CD4-positive, alpha-beta T cell treated with Interferon gamma for 1 hour (primary cell): ENCODE measurements around the gene MZB1.

Source experiments
- DNase-seq: peaks from one replicate; pipeline ENCODE4 v3.0.0-alpha.2; 2020

MZB1 gene, protein sequence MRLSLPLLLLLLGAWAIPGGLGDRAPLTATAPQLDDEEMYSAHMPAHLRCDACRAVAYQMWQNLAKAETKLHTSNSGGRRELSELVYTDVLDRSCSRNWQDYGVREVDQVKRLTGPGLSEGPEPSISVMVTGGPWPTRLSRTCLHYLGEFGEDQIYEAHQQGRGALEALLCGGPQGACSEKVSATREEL

DNA sequence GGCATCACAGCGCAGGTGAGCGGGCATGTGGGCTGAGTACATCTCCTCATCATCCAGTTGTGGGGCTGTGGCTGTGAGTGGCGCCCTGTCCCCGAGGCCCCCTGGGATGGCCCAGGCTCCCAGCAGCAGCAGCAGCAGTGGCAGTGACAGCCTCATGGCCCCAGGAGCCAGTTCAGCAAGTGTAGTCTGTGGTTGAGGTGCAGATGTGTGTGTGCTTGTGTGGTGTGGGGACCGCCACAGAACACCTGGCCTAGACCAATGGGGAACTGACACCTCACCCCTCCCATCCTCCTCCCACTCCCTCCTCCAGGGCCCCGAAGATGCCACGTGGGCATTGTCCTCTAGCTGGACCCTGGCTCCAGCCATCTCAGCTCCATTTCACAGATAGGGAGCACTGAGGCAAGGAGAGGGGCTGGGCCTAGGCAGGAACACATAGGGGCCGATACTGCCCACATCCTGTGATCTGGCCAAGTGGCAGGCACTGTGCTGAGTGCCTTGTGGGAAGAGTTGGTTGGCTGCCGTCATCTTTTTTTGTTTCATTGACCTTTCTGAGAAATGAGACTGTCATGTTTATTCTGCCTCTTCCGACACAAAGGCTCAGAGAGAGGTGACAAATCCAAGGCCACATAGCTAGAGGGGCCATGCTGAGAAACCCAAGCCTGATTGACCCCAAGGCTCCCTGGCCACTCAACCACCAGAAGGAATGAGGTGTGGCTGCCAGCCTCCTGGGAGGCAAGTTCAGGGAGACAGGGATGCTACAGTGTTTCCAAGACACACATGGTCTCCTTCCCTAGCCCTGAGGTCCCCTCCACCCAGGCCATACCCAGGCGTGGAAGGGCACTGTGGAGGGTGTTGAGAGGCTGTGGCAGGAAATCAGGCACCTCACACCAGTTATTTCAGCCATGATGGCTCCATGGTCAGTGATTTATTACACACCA, at the start of gene MZB1:
Gene MZB1 (minus strand): TSS at position 213 of the 938 bp plus-strand sequence. CDS start 57 bp downstream, at position 156.
- peak; percentile 85 for DNase-seq

DNA sequence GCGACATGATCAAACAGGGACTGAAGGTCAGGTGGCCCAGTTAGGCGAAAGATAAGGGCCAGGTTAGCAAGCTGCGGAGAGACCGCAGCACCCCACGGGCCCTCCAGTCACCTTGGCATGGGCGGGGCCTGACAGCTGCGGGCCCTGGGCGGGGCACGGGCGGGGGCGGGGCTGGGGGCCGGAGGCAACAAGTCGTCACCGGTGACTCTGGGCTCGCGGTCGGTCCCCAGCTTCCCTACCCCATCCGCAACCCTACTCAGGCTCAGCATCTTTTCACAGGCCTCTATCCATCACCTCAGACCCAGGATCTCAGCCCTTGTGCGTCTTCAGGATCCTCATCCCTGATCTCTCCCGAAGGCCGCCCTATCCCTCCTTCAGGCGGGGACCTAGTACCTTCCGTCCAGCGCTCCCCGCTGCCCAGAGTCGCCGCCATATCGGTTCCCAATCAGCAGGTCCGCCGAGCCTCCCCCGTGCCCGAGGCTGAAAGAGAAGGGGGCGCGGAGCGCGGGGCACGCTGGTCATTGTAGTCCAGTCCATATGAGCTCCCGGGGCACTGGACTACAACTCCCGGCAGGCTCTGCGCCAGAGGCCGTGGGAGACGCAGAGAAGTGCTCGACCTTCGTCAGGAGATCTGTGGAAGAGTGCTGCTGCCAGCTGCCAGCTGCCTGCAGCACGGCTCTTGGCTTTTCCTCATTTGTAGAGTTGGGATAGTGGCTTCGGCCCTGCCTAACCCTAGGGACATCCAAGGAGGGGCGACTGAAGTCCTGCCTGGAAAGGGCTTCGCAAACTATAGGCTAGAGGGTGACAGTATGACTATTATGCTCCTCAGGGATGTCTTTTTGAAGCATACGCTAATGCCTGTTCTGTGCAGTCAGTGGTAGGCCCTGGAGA, 49.5 kb upstream of the MZB1 start, which contains the start of gene DNAJC18:
Gene DNAJC18 (minus strand): TSS at position 513 of the 891 bp plus-strand sequence. CDS start 80 bp downstream, at position 433.
- peak; percentile 90 for DNase-seq

DNA sequence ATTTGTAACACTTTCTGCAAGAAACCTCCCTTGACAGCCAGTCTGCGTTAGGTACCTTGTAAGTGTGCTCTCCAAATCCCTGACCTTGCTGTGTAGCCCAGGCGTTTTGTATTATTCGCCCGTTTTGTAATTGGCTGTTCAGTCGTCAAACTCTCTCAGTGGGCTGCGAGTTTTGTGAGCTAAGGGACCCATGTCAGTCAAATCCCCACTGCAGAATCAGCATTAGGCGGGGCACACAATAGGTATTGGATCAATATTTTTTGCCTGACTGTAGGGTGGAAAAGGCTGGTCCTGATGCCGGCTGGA, 48.9 kb upstream of the MZB1 start:
- no peak for DNase-seq

DNA sequence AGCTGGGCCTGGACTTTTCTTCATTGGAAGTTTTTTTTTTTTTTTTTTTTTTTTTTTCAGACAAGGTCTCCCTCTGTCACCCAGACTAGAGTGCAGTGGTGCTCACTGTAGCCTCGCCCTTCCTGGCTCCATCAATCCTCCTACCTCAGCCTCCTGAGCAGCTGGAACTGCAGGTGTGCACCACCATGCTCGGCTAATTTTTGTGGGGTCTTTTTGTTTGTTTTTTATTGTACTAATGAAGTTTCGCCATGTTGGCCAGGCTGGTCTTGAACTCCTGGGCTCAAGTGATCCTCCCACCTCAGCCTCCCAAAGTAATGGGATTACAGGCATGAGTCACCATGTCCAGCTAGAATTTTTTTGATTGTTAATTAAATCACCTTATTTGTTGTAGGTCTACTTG, 46.0 kb upstream of the MZB1 start:
- DNase-seq: no peak

GRCh38 chr5:139431706-139432105, 42.0 kb upstream of the MZB1 start:
- DNase-seq: no peak

DNA sequence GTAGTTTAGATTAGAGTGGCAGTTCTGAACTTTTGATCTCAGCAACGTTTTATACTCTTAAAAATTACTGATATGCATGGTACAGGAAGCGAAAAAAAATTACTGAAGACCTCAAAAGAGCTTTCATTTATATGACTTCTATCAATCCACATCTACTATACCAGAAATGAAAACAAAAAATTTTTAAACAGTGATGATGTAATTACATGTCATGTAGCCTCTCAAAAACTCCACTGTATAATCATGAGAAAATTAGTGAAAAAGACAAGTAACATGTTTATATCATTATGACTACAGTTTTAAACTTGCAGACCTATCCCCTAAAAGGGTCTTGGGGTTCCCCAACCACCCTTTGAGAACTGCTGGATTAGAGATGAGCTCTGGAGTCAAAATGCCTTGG, 40.3 kb upstream of the MZB1 start:
- DNase-seq: no peak

- no peak for DNase-seq
Observed at GRCh38 chr5:139426203-139426885, 36.6 kb upstream of the MZB1 start.

- no peak for DNase-seq
Observed at GRCh38 chr5:139425497-139425896, 35.8 kb upstream of the MZB1 start.

GRCh38 chr5:139422307-139422893, 32.7 kb upstream of the MZB1 start:
- peak; percentile 50 for DNase-seq

DNA sequence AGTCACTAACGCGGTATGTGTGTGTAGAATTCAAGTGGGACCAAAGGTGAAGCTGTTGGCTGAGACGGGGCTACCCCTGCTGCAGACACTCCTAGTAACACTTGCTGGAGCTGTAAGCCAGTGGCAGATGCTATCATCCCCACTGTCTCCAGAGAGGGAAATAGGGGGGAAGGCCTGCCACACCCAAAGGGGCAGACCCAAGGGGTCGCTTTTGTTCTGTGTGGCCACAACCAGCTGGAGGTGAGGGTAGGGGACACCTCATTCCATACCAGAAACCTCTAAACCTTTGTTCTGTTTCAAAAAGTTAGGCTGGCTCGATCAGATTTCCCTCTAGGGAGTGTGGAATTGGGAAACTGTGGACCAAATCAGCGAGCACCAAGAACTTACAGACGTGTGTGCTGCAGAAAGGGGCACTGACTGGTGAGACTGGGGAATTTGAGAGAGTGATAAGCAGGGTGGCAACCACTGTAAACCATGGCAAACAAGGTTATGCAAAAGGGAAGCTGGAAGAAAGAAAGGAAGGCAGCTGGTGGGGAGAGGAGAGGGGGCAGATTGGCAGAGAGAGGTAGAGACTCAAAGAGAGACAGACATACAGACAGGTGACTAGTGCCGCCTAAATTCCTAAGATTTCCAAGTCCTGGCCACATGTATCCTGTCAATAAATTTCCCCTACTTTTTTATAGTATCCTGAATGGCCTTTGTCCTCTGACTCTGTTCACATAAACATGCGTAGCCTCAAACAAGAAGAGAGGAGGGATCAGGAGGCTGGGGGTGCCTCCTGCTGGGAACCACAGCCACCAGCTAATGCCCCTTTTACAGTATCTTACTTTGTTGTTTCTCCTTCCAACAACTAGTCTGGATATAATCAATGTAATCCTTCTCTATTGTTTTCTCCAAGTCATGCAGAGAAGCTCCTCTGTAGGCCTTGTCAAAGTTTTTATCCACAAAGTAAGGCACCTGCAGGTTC, 29.8 kb upstream of the MZB1 start:
- DNase-seq: no peak

DNA sequence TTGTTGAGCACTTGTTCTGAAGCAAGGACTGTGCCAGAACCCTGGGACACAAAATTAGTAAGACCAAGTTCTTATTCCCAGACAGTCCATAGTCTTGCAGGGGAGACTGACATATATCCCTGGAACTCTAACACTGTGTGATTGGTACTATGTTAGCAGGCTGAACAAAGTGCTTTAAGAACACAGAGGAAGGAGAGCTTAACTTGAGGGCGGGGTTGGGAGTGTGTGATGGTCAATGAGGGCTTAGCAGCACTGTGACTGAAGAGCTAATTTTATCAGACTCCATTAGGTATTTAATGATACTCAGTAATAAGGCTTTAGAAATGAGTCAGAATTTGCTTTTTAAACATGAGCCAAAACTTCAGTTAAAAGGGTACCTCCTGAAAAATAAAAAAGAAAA, 29.1 kb upstream of the MZB1 start:
- DNase-seq: no peak

DNA sequence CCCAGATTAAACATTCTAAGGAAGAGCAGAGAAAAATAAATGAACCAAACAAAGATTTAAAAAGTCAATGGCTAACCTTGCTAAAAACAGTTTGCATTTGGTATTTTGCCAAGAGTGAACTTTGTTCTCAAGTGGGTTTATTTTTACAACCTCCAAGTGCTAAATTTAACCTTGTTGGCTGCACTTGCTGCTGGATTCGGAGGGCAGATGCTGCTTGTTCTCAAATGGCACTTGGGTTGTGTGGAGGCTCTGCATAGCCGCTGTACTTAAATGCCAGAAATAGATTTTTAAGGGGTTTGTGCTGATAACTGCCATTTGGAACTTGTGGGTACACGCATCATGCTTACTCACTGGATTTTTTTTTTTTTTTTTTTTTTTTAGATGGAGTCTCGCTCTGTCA, 27.5 kb upstream of the MZB1 start:
- DNase-seq: no peak

- DNase-seq: no peak
Observed at GRCh38 chr5:139416651-139417050, 26.9 kb upstream of the MZB1 start.

GRCh38 chr5:139415869-139416268, 26.2 kb upstream of the MZB1 start:
- no peak for DNase-seq

DNA sequence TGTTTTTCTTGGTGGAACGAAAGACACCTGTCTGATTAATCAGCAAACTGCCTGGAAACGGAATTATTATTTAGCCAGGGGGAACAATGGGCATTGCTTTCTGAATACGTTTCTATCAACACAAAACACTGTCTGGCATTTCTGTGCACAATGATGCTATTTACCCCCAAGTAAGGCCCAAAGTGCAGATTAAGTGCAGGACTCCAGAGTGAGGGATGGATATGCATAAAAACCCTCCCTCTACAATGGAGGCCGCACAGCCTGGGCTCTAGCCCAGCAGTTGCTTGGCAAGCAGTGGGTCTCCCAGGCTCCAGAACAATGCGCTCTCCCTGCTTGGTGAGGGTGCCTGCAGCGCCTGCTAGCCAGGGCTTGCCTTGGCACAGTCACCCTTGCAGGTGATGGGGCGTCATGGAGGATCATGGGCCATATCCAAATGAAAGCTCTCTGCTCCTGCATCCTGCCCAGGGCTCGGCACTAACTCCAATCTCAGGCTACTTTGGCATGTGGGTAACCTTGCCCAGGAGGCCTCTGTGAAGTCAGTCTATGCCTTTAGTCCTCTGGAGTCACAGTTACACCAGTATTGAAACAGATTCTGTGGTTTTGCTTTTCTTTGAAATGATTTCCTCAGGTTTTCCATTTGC, 25.6 kb upstream of the MZB1 start:
- DNase-seq: no peak

DNA sequence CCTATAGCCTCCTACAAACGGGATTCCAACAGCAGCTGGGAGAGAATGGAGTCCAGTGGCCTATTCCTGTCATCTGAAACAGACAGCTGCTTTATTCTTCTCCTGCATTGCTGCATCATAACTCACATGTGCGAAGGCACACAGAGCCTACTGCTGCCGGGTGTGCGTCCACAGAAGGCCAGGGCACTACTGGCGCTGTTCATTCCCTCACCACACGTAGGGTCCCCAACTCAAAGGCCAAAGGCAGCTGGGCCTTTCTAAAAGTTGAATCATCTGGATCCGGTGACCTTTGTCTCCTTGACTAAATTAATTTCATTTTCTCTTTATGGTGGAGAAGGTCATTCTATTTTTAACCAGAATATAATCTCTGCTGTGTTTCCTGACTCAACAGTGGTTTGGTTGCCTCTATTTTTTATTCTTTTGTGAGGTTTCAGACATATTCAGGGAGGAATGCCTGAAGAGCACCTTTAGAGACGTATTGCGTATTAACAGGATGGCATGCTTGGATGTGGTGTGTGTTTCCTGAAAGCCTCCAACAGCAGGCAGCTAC, 24.9 kb upstream of the MZB1 start:
- no peak for DNase-seq

DNA sequence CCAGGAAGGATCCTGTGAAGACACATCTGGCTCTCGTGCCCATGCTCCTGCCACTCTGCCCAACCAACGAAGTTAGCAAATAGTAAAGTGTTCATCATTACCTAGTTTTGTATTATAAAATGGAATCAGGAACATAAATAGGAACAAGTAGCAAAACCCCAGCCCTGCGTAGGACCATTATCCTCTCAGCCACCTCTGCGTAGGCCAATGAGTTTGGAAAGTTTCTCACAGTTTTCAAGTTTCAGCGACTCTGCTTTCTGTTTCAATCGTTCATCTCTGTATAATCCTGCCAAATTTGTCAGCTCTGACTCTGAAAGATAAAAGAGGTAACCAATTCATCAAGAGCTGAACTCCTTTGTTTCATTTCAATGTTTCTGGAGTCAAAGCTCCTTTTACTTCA, 24.2 kb upstream of the MZB1 start:
- DNase-seq: no peak

DNA sequence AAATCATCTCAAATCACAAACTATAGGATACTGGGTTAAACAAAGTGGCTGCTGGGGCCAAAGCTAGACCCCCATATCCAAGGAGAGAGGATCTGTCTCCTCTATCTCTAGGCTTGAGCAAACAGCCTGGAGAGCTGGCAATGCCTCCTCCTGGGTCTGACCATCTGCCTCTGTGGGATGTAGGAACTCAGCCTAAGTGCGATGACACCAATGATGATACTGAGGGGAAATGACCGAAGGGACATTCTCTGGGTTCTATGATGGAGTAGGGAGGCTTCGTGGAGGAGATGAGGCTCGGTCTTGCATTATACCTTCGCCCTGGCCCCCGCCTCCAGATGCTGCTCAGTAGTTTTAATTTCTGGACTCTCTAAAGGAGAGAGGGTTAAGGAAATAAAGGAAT, 23.4 kb upstream of the MZB1 start:
- no peak for DNase-seq

DNA sequence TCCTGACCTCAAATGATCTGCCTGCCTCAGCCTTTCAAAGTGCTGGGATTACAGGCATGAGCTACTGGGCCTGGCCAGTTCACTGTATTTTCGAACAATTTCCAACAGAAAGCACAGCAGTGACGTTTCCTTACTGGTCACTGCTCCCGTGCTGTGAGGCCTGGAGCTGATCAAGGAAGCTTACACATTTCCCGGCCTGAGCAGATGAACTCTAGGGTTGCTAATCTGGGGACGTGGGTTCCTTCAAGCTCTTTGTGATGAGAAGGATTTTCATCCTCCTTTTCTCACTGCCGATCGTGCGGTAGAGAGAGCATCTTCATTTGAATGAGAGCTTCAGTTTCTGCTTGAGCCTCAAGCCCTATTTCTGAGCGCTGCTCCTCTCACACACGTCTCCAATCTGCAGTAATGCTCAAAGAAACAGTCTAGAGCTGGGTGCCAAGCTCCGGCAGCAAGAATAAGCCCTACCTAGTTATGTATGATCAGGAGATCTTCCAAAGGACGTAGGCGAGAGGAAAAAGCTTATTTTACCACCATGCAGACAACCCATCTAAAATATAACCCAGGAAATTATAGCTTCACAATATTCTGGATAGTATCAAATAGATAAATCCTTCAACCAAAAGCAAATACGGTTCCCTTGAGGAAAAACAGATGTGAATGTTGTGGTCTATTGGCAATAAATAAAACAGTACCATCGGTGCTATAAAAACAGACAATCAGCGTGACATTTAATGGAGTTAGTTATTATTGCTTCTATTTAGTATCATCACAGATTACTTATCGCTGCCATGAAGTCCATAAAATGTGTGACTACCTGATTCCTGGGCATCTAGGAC, 21.5 kb upstream of the MZB1 start:
- DNase-seq: no peak
